ENCODE data around the gene CCDC91. TPM values are rescaled to one million over a fixed set of nuclear protein-coding genes. Genes with fewer than 3 reads are reported as not detected.

CCDC91 gene
- polyA plus RNA-seq, 3 donors, result 6.3 to 18.1 (median 15.6) TPM

- Histone ChIP-seq H3K27me3 (ENCODE audit: control insufficient read depth in 2 of 2, insufficient read depth in 2 of 2, low read length in 2 of 2) (no peaks in the 10 kb centered on the region), H3K9me3 (replicated peaks in 1 of 2; ENCODE audit: control insufficient read depth in 1 of 2, insufficient read depth in 1 of 2, low read length in 2 of 2) (no peaks in the 10 kb centered on the region), H4K20me1 (ENCODE audit: insufficient read depth, low read length) (no peaks in the 10 kb centered on the region), H3K4me3 (replicated peaks in 1 of 3; ENCODE audit: low read depth in 2 of 3, low read length in 3 of 3) (no peak overlapping the region), H3K79me2 (ENCODE audit: insufficient read depth, low read length) (peaks cover 9% of the 10 kb centered on the region), H3K4me1 (ENCODE audit: control insufficient read depth in 1 of 2, insufficient read depth in 2 of 2, low read length in 2 of 2) (peaks cover 12 to 16% of the 10 kb centered on the region in 2 donors), H2AFZ (ENCODE audit: insufficient read depth, low read depth, low read length, poor library complexity, severe bottlenecking) (no peak overlapping the region), H3K4me2 (replicated peaks; ENCODE audit: extremely low read depth, low read length, poor library complexity, severe bottlenecking) (no peak overlapping the region), H3K27ac (ENCODE audit: low read depth in 1 of 2, low read length in 2 of 2) (no peak overlapping the region), H3K9ac (ENCODE audit: insufficient read depth, low read length, poor library complexity, severe bottlenecking) (no peak overlapping the region), H3K36me3 (replicated peaks in 1 of 2; ENCODE audit: control insufficient read depth in 1 of 2, insufficient read depth in 2 of 2, low read length in 2 of 2) (no peaks in the 10 kb centered on the region)
- peaks cover 9% of the 10 kb centered on the region for H3K4me1 Mint-ChIP-seq
- no peak for DNase-seq
- H3K4me3 Mint-ChIP-seq, result no peak overlapping the region
- no peak for TF ChIP-seq CTCF (IDR thresholded peaks at IDR 0.05)
- peaks cover 0 to 13% (median 6%) of the 10 kb centered on the region in 7 donors for H3K9me3 Mint-ChIP-seq
- peak overlapping the region in 1 of 7 donors; percentile 11 for H3K27ac Mint-ChIP-seq
- intact Hi-C loops (cut with micrococcal nuclease), result no loop called here
- WGBS (ENCODE audit: insufficient coverage), result 100% methylated on average over 1 of the region's 2 CpGs
- peaks cover 0 to 5% of the 10 kb centered on the region in 2 donors for H3K36me3 Mint-ChIP-seq
- peaks cover 0 to 2% (median 0%) of the 10 kb centered on the region in 3 donors for H3K27me3 Mint-ChIP-seq (ENCODE audit: low read depth in 3 of 3)
Measured at GRCh38 chr12:28186500-28186899, 3.8 kb upstream of the CCDC91 start.

- H3K9ac ChIP-seq (ENCODE audit: insufficient read depth, low read length, poor library complexity, severe bottlenecking), result peak overlapping the region; percentile 94
- peaks cover 15 to 20% of the 10 kb centered on the region in 2 donors for H3K4me1 ChIP-seq (ENCODE audit: control insufficient read depth in 1 of 2, insufficient read depth in 2 of 2, low read length in 2 of 2)
- TF ChIP-seq CTCF (IDR thresholded peaks at IDR 0.05), result no peak
- Mint-ChIP-seq H3K27ac (peak overlapping the region; percentile 92 to 99 (median 96)), H3K4me3 (peak overlapping the region; percentile 92 to 96), H3K4me1 (peaks cover 16% of the 10 kb centered on the region), H3K27me3 (ENCODE audit: low read depth in 3 of 3) (no peaks in the 10 kb centered on the region), H3K36me3 (peaks cover 9 to 13% of the 10 kb centered on the region in 2 donors), H3K9me3 (peaks cover 3 to 15% (median 9%) of the 10 kb centered on the region in 7 donors)
- 49% methylated on average over 5 of the region's 9 CpGs for WGBS (ENCODE audit: insufficient coverage)
- H3K79me2 ChIP-seq (ENCODE audit: insufficient read depth, low read length), result peaks cover 40% of the 10 kb centered on the region
- no peaks in the 10 kb centered on the region for H4K20me1 ChIP-seq (ENCODE audit: insufficient read depth, low read length)
- peaks cover 0 to 8% of the 10 kb centered on the region in 2 donors for H3K36me3 ChIP-seq (replicated peaks in 1 of 2; ENCODE audit: control insufficient read depth in 1 of 2, insufficient read depth in 2 of 2, low read length in 2 of 2)
- intact Hi-C loops (cut with micrococcal nuclease), result no loop called here
- peak overlapping the region; percentile 83 for H3K4me2 ChIP-seq (replicated peaks; ENCODE audit: extremely low read depth, low read length, poor library complexity, severe bottlenecking)
- H3K4me3 ChIP-seq (replicated peaks in 1 of 3; ENCODE audit: low read depth in 2 of 3, low read length in 3 of 3), result peak overlapping the region; percentile 70 to 89 (median 85)
- H3K27me3 ChIP-seq (ENCODE audit: control insufficient read depth in 2 of 2, insufficient read depth in 2 of 2, low read length in 2 of 2), result no peaks in the 10 kb centered on the region
- peak overlapping the region; percentile 85 for H2AFZ ChIP-seq (ENCODE audit: insufficient read depth, low read depth, low read length, poor library complexity, severe bottlenecking)
- H3K9me3 ChIP-seq (replicated peaks in 1 of 2; ENCODE audit: control insufficient read depth in 1 of 2, insufficient read depth in 1 of 2, low read length in 2 of 2), result peaks cover 0 to 7% of the 10 kb centered on the region in 2 donors
- H3K27ac ChIP-seq (ENCODE audit: low read depth in 1 of 2, low read length in 2 of 2), result peak overlapping the region; percentile 89 to 92
- no peak for DNase-seq
Measured at GRCh38 chr12:28189784-28190320, 404 bp upstream of the CCDC91 start.

Measured in CD14-positive monocyte (primary cell).